K562 (cell line): Measurements from ENCODE around the gene PHTF2. TPM values are rescaled to one million over a fixed set of nuclear protein-coding genes. Genes with fewer than 3 reads are reported as not detected.

Source experiments
- CEBPB ChIP-seq: fragments of 450-650 bp; IDR thresholded peaks from 2 replicates; pipeline ENCODE4 v1.6.1; 2016; ENCODE audit warnings: missing genetic modification characterization, missing compliant biosample characterization
- EHMT2 ChIP-seq: fragments of 450-650 bp; IDR thresholded peaks from 2 replicates; pipeline ENCODE4 v1.6.1; 2018; ENCODE audit warnings: antibody characterized with exemption
- FOXJ3 ChIP-seq: sonication (generic); formaldehyde crosslinking; IDR thresholded peaks from 2 replicates; pipeline ENCODE4 v1.4.0; 2020; ENCODE audit warnings: mild to moderate bottlenecking, missing genetic modification reagents
- HCFC1 ChIP-seq: IDR thresholded peaks from 2 replicates; pipeline ENCODE4 v1.6.1; 2012; ENCODE audit warnings: low read depth, low read length, improper control_type of control experiment
- HNRNPK ChIP-seq: fragments of 200-400 bp; formaldehyde crosslinking; IDR thresholded peaks from one replicate; pipeline ENCODE4 v1.6.1; 2018; ENCODE audit warnings: mild to moderate bottlenecking, low read depth, low read length; ENCODE audit not compliant: poor library complexity, severe bottlenecking
- HNRNPLL ChIP-seq: fragments of 200-400 bp; formaldehyde crosslinking; IDR thresholded peaks from 2 replicates; pipeline ENCODE4 v1.6.1; 2017; ENCODE audit warnings: low read length, low read depth, mild to moderate bottlenecking; ENCODE audit not compliant: poor library complexity, severe bottlenecking
- MYBL2 ChIP-seq, 2 experiments: fragments of 450-650 bp in 1 of 2; sonication (generic) in 1 of 2; formaldehyde crosslinking in 1 of 2; IDR thresholded peaks; 2 replicates each; pipeline versions ENCODE4 v1.6.1 to v1.8.1; 2017 to 2022; ENCODE audit warnings: borderline replicate concordance in 1 of 2, inconsistent platforms in 1 of 2, low read depth in 1 of 2, mild to moderate bottlenecking in 1 of 2, missing genetic modification reagents in 1 of 2, moderate library complexity in 1 of 2
- NCOR1 ChIP-seq: fragments of 450-650 bp; IDR thresholded peaks from 2 replicates; pipeline ENCODE4 v1.6.1; 2016; ENCODE audit warnings: mild to moderate bottlenecking, moderate library complexity
- NFYB ChIP-seq: IDR thresholded peaks from 2 replicates; pipeline ENCODE4 v1.6.1; 2011; ENCODE audit warnings: mild to moderate bottlenecking, moderate library complexity; ENCODE audit not compliant: insufficient read length; ENCODE audit errors: extremely low read depth
- PRPF4 ChIP-seq: fragments of 200-400 bp; formaldehyde crosslinking; IDR thresholded peaks from one replicate; pipeline ENCODE4 v1.6.1; 2017; ENCODE audit warnings: low read length, low read depth, mild to moderate bottlenecking; ENCODE audit not compliant: insufficient read depth, poor library complexity, severe bottlenecking
- RAD51 ChIP-seq: fragments of 450-650 bp; IDR thresholded peaks from 2 replicates; pipeline ENCODE4 v1.7.1; 2016; ENCODE audit warnings: low read depth, mild to moderate bottlenecking, borderline replicate concordance
- RBFOX2 ChIP-seq: fragments of 200-400 bp; formaldehyde crosslinking; IDR thresholded peaks from 2 replicates; pipeline ENCODE4 v1.6.1; 2017; ENCODE audit warnings: low read depth, mild to moderate bottlenecking, low read length, moderate library complexity
- SP1 ChIP-seq: sonication (generic); formaldehyde crosslinking; IDR thresholded peaks from 2 replicates; pipeline ENCODE4 v1.8.1; 2022; ENCODE audit warnings: mild to moderate bottlenecking, missing genetic modification reagents
- TRIM24 ChIP-seq, 2 experiments: fragments of 450-650 bp; IDR thresholded peaks; 2 replicates each; pipeline ENCODE4 v1.6.1; 2016
- ZC3H8 ChIP-seq: fragments of 450-650 bp; IDR thresholded peaks from 2 replicates; pipeline ENCODE4 v1.6.1; 2017
- ZFX ChIP-seq: sonication (generic); formaldehyde crosslinking; IDR thresholded peaks from 2 replicates; pipeline ENCODE4 v1.8.0; 2022; ENCODE audit warnings: mild to moderate bottlenecking, missing genetic modification reagents, moderate library complexity
- ZNF316 ChIP-seq: fragments of 450-650 bp; IDR thresholded peaks from 2 replicates; pipeline ENCODE4 v1.6.1; 2016
- ZNF347 ChIP-seq: fragments of 450-650 bp; formaldehyde crosslinking; IDR thresholded peaks from 2 replicates; pipeline ENCODE4 v1.4.0; 2020; ENCODE audit warnings: low read depth, mild to moderate bottlenecking, moderate library complexity
- polyA plus RNA-seq, 8 experiments: library from polyadenylated mRNA; depleted of rRNA in 4 of 8; stranded (reverse) in 5 of 8; unstranded in 3 of 8; fragments of >200 nt; fragmentation: Nextera tagmentation in 2 of 8; fragmentation: Illumina TruSeq in 1 of 8; extraction: Ambion mirVana in 2 of 8; extraction: Trizol in 1 of 8; gene quantifications; 2 replicates each; pipeline versions ENCODE4 v1.2.1 to v1.2.3, GENCODE V29; 2011 to 2014; ENCODE audit warnings: inconsistent platforms in 1 of 8, missing spikeins in 1 of 8
- total RNA-seq, 7 experiments: library from RNA; depleted of rRNA in 6 of 7; stranded (reverse); fragments of >200 nt in 6 of 7; fragmentation: Illumina TruSeq in 2 of 7; extraction: Trizol in 2 of 7; gene quantifications; 2 replicates each; pipeline versions ENCODE4 v1.2.1 to v1.2.3, GENCODE V29; 2011 to 2021; ENCODE audit warnings: low replicate concordance in 1 of 7
- TF ChIP-seq, protein P1 (sequence below): fragments of 450-650 bp; formaldehyde crosslinking; IDR thresholded peaks from 2 replicates; pipeline ENCODE4 v1.4.0; 2022; ENCODE audit warnings: mild to moderate bottlenecking, moderate library complexity
- TF ChIP-seq, protein P2 (sequence below), 2 experiments: fragments of 450-650 bp; conservative IDR thresholded peaks; 2 replicates each; pipeline ENCODE4 v1.6.1; 2017; ENCODE audit warnings: mild to moderate bottlenecking in 2 of 2, moderate library complexity in 2 of 2
- TF ChIP-seq, protein P3 (sequence below): fragments of 250-450 bp; sonication (Bioruptor Pico); IDR thresholded peaks from 2 replicates; pipeline ENCODE4 v1.4.0; 2020; ENCODE audit warnings: mild to moderate bottlenecking, moderate library complexity, borderline replicate concordance
- TF ChIP-seq, protein P4 (sequence below): IDR thresholded peaks from 3 replicates; pipeline ENCODE4 v1.6.1; 2011; ENCODE audit warnings: borderline replicate concordance, mild to moderate bottlenecking; ENCODE audit not compliant: insufficient read length, insufficient read depth
- TF ChIP-seq, protein P5 (sequence below): fragments of 450-650 bp; IDR thresholded peaks from 2 replicates; pipeline ENCODE4 v1.6.1; 2016; ENCODE audit warnings: low read depth, mild to moderate bottlenecking, moderate library complexity

The PHTF2 gene
- total and polyA plus RNA-seq, 9 of the 15 experiments (the other 6 are each of a cell fraction or from before 2014, with no cell fraction given) = 17.9 to 43.6 (median 25.4) TPM

DNA sequence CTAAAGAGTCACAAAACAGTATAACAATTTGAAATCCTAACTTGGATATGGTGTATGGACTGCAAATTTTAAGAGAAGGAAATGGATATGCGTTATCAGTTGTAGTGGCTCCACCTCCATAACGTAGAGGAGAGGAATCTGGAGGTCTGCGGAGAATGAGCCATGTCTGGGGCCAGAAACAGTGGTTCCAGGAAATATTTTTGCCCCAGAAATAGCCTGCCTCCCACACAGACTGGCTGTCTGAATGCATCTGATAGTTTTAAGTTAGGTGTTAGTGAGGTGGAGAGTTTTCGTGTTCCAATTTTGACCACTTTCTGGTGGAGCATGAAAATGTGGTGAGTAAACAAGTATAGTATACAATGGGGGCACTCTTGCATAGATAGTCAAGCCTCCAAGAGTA is 1.6 kb downstream of the PHTF2 start (continued):
- TF ChIP-seq, protein P1, sequence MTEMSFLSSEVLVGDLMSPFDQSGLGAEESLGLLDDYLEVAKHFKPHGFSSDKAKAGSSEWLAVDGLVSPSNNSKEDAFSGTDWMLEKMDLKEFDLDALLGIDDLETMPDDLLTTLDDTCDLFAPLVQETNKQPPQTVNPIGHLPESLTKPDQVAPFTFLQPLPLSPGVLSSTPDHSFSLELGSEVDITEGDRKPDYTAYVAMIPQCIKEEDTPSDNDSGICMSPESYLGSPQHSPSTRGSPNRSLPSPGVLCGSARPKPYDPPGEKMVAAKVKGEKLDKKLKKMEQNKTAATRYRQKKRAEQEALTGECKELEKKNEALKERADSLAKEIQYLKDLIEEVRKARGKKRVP (CRISPR knock-in tag) = 0 out of 2 replicates have a peak, but pooled peaks have one; percentile 16
- TF ChIP-seq HNRNPLL (peak; percentile 65), HCFC1 (no peak), PRPF4 (no peak), ZNF316 (no peak), NFYB (no peak), RBFOX2 (no peak), EHMT2 (no peak), ZC3H8 (no peak), TRIM24 (IDR thresholded peaks at IDR 0.05) (peak in 1 of 2 experiments; percentile 44; a peak in 1 of 4 replicates), NCOR1 (peak; percentile 88), MYBL2 (IDR thresholded peaks at IDR 0.05; ENCODE audit: low read depth) (no peak), MYBL2 (CRISPR knock-in tag; IDR thresholded peaks at IDR 0.05; ENCODE audit: borderline replicate concordance) (no peak), FOXJ3 (no peak), ZNF347 (CRISPR knock-in tag) (no peak), RAD51 (no peak), HNRNPK (no peak), ZFX (CRISPR knock-in tag) (no peak), CEBPB (tag) (no peak), SP1 (no peak)
- TF ChIP-seq, protein P2, sequence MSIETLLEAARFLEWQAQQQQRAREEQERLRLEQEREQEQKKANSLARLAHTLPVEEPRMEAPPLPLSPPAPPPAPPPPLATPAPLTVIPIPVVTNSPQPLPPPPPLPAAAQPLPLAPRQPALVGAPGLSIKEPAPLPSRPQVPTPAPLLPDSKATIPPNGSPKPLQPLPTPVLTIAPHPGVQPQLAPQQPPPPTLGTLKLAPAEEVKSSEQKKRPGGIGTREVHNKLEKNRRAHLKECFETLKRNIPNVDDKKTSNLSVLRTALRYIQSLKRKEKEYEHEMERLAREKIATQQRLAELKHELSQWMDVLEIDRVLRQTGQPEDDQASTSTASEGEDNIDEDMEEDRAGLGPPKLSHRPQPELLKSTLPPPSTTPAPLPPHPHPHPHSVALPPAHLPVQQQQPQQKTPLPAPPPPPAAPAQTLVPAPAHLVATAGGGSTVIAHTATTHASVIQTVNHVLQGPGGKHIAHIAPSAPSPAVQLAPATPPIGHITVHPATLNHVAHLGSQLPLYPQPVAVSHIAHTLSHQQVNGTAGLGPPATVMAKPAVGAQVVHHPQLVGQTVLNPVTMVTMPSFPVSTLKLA (conservative IDR thresholded peaks at IDR 0.05) = no peak
- TF ChIP-seq, protein P3, sequence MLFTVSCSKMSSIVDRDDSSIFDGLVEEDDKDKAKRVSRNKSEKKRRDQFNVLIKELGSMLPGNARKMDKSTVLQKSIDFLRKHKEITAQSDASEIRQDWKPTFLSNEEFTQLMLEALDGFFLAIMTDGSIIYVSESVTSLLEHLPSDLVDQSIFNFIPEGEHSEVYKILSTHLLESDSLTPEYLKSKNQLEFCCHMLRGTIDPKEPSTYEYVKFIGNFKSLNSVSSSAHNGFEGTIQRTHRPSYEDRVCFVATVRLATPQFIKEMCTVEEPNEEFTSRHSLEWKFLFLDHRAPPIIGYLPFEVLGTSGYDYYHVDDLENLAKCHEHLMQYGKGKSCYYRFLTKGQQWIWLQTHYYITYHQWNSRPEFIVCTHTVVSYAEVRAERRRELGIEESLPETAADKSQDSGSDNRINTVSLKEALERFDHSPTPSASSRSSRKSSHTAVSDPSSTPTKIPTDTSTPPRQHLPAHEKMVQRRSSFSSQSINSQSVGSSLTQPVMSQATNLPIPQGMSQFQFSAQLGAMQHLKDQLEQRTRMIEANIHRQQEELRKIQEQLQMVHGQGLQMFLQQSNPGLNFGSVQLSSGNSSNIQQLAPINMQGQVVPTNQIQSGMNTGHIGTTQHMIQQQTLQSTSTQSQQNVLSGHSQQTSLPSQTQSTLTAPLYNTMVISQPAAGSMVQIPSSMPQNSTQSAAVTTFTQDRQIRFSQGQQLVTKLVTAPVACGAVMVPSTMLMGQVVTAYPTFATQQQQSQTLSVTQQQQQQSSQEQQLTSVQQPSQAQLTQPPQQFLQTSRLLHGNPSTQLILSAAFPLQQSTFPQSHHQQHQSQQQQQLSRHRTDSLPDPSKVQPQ (CRISPR knock-in tag) = no peak
- TF ChIP-seq, protein P4, sequence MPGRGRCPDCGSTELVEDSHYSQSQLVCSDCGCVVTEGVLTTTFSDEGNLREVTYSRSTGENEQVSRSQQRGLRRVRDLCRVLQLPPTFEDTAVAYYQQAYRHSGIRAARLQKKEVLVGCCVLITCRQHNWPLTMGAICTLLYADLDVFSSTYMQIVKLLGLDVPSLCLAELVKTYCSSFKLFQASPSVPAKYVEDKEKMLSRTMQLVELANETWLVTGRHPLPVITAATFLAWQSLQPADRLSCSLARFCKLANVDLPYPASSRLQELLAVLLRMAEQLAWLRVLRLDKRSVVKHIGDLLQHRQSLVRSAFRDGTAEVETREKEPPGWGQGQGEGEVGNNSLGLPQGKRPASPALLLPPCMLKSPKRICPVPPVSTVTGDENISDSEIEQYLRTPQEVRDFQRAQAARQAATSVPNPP = no peak
- TF ChIP-seq, protein P5, sequence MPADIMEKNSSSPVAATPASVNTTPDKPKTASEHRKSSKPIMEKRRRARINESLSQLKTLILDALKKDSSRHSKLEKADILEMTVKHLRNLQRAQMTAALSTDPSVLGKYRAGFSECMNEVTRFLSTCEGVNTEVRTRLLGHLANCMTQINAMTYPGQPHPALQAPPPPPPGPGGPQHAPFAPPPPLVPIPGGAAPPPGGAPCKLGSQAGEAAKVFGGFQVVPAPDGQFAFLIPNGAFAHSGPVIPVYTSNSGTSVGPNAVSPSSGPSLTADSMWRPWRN = 0 out of 2 replicates have a peak, but pooled peaks have one; percentile 10
